Measurements from ENCODE around the gene GCN1. TPM values are rescaled to one million over a fixed set of nuclear protein-coding genes. Genes with fewer than 3 reads are reported as not detected.

GCN1 gene
- total and polyA plus RNA-seq, 2 experiments from 2014 or later, result 27.0 to 76.0 TPM

GRCh38 chr12:120085920-120086645, 108.4 kb downstream of the GCN1 start:
- H3K27me3 ChIP-seq, result no peaks in the 10 kb centered on the region
- H3K4me1 ChIP-seq (ENCODE audit: low read depth), result no peaks in the 10 kb centered on the region
- H3K36me3 ChIP-seq, result no peaks in the 10 kb centered on the region
- no peaks in the 10 kb centered on the region for H3K9me3 ChIP-seq (ENCODE audit: low read depth)
- TF ChIP-seq, protein P1, sequence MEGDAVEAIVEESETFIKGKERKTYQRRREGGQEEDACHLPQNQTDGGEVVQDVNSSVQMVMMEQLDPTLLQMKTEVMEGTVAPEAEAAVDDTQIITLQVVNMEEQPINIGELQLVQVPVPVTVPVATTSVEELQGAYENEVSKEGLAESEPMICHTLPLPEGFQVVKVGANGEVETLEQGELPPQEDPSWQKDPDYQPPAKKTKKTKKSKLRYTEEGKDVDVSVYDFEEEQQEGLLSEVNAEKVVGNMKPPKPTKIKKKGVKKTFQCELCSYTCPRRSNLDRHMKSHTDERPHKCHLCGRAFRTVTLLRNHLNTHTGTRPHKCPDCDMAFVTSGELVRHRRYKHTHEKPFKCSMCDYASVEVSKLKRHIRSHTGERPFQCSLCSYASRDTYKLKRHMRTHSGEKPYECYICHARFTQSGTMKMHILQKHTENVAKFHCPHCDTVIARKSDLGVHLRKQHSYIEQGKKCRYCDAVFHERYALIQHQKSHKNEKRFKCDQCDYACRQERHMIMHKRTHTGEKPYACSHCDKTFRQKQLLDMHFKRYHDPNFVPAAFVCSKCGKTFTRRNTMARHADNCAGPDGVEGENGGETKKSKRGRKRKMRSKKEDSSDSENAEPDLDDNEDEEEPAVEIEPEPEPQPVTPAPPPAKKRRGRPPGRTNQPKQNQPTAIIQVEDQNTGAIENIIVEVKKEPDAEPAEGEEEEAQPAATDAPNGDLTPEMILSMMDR (IDR thresholded peaks at IDR 0.05; ENCODE audit: low read depth, low read length), result no peak
- DNase-seq (ENCODE audit: low read depth in 1 of 2, low spot score in 1 of 2), result no peak
- H3K27ac ChIP-seq, result no peak overlapping the region
- H3K4me3 ChIP-seq, result no peak overlapping the region

DNA sequence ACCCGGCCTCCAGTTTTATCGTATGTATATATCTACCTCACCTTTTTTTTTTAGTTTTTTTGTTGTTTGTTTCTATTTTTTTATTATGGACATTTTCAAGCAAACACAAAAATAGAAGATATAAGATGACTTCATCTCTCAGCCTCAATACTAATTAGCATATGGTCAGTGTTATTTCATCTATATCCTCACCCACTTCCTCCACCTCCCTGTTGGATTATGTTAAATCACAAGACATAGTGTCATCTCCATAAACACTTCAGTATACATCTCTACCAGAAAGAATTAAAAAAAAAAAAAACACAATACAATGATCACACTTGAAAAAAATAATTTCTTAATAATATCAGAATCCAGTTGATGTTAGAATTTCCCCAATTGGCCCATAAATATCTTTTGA, 112.9 kb downstream of the GCN1 start:
- TF ChIP-seq, protein P1 (IDR thresholded peaks at IDR 0.05; ENCODE audit: low read depth, low read length), result no peak
- Histone ChIP-seq H3K4me1 (ENCODE audit: low read depth) (no peaks in the 10 kb centered on the region), H3K27ac (no peak overlapping the region), H3K27me3 (no peaks in the 10 kb centered on the region), H3K4me3 (no peak overlapping the region), H3K36me3 (no peaks in the 10 kb centered on the region), H3K9me3 (ENCODE audit: low read depth) (no peaks in the 10 kb centered on the region)
- no peak for DNase-seq (ENCODE audit: low read depth in 1 of 2, low spot score in 1 of 2)

DNA sequence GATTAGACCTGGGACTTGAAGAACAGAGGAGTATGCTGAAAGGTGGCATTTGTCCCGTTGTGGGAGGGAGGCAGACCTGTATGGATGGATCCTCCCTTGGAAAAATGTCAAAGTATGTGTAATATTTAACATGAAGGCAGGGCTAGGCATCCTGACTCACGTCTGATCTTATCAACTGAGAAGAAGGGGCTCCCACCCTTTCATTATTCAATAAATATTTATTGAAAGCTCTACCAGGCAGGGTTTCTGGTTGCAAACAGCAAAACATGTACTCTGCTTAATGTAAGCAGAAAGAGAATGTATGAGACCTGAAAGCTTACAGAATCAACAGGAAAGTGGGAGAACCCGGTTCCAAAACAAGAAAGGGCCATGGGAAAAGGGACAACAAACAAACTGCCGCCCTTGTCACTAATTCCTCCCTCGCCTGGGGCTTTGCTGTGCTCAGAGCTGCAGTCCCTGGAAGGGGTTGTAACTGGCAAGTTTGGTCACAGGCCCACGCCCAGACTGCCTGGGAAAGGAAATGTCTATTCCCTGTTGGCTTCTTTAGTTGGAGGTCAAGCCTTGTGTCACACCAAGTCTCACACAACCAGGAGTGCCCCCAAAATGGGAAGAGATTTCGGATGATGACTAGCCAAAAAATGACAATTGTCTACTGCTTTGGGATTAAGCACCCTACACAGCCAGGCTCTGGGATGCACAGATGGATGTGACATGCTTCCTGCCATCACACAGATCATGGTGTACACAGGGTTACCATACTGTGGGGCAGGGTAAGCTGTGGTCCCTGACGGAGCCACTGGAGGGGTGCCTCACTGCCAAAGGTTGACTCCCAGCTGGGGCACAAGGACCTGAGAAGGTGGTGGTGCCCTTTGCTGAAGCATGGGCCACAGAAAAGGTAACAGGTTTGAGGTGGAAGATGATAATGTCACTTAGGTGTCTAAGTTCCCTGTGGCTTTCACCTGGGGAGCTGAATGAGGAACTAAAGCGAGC, 114.8 kb downstream of the GCN1 start:
- Histone ChIP-seq H3K4me1 (ENCODE audit: low read depth) (no peaks in the 10 kb centered on the region), H3K9me3 (ENCODE audit: low read depth) (no peaks in the 10 kb centered on the region), H3K27ac (no peak overlapping the region), H3K4me3 (no peak overlapping the region), H3K36me3 (no peaks in the 10 kb centered on the region), H3K27me3 (no peaks in the 10 kb centered on the region)
- TF ChIP-seq, protein P1 (IDR thresholded peaks at IDR 0.05; ENCODE audit: low read depth, low read length), result no peak
- DNase-seq (ENCODE audit: low read depth in 1 of 2, low spot score in 1 of 2), result no peak

DNA sequence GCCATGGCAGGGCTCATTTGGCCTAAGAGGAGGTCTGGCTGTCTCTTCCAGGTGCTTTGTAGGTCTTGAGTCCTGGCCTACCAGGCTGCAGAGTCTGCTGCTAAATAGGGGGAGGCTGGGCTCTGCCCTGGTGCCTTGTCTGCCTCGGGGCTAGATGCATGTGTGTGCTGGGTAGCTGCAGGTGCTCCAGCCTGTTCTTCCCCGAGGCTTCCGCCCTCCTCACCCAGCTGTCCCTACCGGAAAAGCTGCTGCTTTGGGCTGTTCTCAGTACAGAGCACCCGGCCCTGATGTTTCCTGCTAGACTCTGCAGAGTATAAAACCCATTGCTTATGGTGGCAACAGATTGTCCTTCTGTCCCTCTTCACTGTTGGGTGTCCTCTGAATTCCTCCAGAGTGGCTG, 115.6 kb downstream of the GCN1 start:
- no peak overlapping the region for H3K4me3 ChIP-seq
- no peak for DNase-seq (ENCODE audit: low read depth in 1 of 2, low spot score in 1 of 2)
- TF ChIP-seq, protein P1 (IDR thresholded peaks at IDR 0.05; ENCODE audit: low read depth, low read length), result no peak
- H3K27me3 ChIP-seq, result no peaks in the 10 kb centered on the region
- no peaks in the 10 kb centered on the region for H3K4me1 ChIP-seq (ENCODE audit: low read depth)
- H3K36me3 ChIP-seq, result no peaks in the 10 kb centered on the region
- H3K9me3 ChIP-seq (ENCODE audit: low read depth), result no peaks in the 10 kb centered on the region
- H3K27ac ChIP-seq, result no peak overlapping the region

DNA sequence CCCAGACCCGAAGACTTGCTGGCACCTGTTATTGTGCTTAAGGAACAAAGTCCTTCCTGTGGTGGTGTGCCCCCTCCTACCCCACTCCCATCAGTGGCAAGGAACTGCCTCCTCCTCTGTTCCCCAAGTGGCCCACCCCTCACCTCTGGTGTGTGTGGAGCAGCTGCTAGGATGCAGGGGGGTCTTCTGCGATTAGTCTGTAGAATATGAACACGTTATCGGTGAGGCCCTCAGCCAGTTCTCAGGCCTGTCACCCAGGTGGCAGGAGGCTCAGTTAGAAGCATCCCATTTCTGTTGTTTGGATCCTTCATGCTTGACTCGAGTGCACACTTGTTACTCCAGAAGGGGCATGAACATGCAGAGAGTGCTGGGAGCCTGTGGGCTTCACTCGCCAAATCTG, 117.3 kb downstream of the GCN1 start:
- Histone ChIP-seq H3K36me3 (no peaks in the 10 kb centered on the region), H3K27me3 (no peaks in the 10 kb centered on the region), H3K27ac (no peak overlapping the region), H3K4me3 (no peak overlapping the region), H3K9me3 (ENCODE audit: low read depth) (no peaks in the 10 kb centered on the region), H3K4me1 (ENCODE audit: low read depth) (no peaks in the 10 kb centered on the region)
- TF ChIP-seq, protein P1 (IDR thresholded peaks at IDR 0.05; ENCODE audit: low read depth, low read length), result no peak
- DNase-seq (ENCODE audit: low read depth in 1 of 2, low spot score in 1 of 2), result no peak

Other genes with a start within 250 kb of the GCN1 start
- 3.7 and 9.7 TPM in 2 replicates for gene BICDL1, start 205.5 kb downstream of the GCN1 start, total RNA-seq
- gene BICDL1, start 205.5 kb downstream of the GCN1 start, polyA plus RNA-seq, result 3.5 and 4.7 TPM in 2 replicates
- 27.5 and 33.4 TPM in 2 replicates for gene RAB35, start 78.0 kb downstream of the GCN1 start, total RNA-seq
- 20.6 and 25.4 TPM in 2 replicates for gene RAB35, start 78.0 kb downstream of the GCN1 start, polyA plus RNA-seq
- gene RPLP0, start 6.4 kb upstream of the GCN1 start, total RNA-seq, result 3,916 and 4,641 TPM in 2 replicates
- gene RPLP0, start 6.4 kb upstream of the GCN1 start, polyA plus RNA-seq, result 904 and 1,089 TPM in 2 replicates
- gene PXN, start 71.0 kb upstream of the GCN1 start, total RNA-seq, result 43.8 and 48.6 TPM in 2 replicates
- 67.9 TPM in 2 replicates for gene PXN, start 71.0 kb upstream of the GCN1 start, polyA plus RNA-seq
- gene RNU4-2, start 97.2 kb upstream of the GCN1 start, total RNA-seq, result not detected in 2 replicates
- not detected in 2 replicates for gene RNU4-2, start 97.2 kb upstream of the GCN1 start, polyA plus RNA-seq
- not detected in 2 replicates for gene RNU4-1, start 98.5 kb upstream of the GCN1 start, total RNA-seq
- not detected in 2 replicates for gene RNU4-1, start 98.5 kb upstream of the GCN1 start, polyA plus RNA-seq
- gene SIRT4, start 107.6 kb upstream of the GCN1 start, total RNA-seq, result 7.4 and 10.3 TPM in 2 replicates
- 6.7 and 15.8 TPM in 2 replicates for gene SIRT4, start 107.6 kb upstream of the GCN1 start, polyA plus RNA-seq
- gene PLA2G1B, start 133.1 kb upstream of the GCN1 start, total RNA-seq, result not detected in 2 replicates
- not detected in 2 replicates for gene PLA2G1B, start 133.1 kb upstream of the GCN1 start, polyA plus RNA-seq
- gene MSI1, start 174.4 kb upstream of the GCN1 start, total RNA-seq, result 22.5 and 28.8 TPM in 2 replicates
- gene MSI1, start 174.4 kb upstream of the GCN1 start, polyA plus RNA-seq, result 26.2 and 38.7 TPM in 2 replicates
- 759 and 1,227 TPM in 2 replicates for gene COX6A1, start 243.4 kb upstream of the GCN1 start, total RNA-seq
- 1,076 and 1,511 TPM in 2 replicates for gene COX6A1, start 243.4 kb upstream of the GCN1 start, polyA plus RNA-seq

Measured in cardiac muscle cell (in vitro differentiated cells and primary cell).